HEK293 (cell line): ENCODE measurements around the gene SETD5.
A peak's percentile ranks its signal among the peaks of the same experiment; 100 is the strongest.

Source experiments
- CTCF ChIA-PET: fragments of 350-600 bp; formaldehyde crosslinking; extraction: SDS; loops from one replicate; lab custom pipeline; 2021; ENCODE audit warnings: antibody characterized with exemption; lab: Yijun Ruan, JAX
- POLR2A ChIA-PET: fragments of 300-600 bp; formaldehyde crosslinking; extraction: SDS; loops from one replicate; lab custom pipeline; 2020; ENCODE audit warnings: antibody characterized with exemption, inconsistent platforms; lab: Yijun Ruan, JAX
- H3K27ac ChIP-seq: fragments of 200-500 bp; sonication (Bioruptor generic); 2 replicates; pipeline ENCODE4 v1.5.1; 2014; ENCODE audit warnings: low read depth, low read length, control low read depth, inconsistent platforms; ENCODE audit errors: extremely low read depth
- H3K36me3 ChIP-seq, 2 experiments: fragments of 200-500 bp in 1 of 2; sonication (Bioruptor generic) in 1 of 2; 1 replicate in 1 of 2; 2 replicates in 1 of 2; pipeline ENCODE4 v1.5.1; 2014 to 2017; ENCODE audit warnings: inconsistent platforms in 2 of 2, low read length in 2 of 2; ENCODE audit not compliant: control insufficient read depth in 2 of 2, insufficient read depth in 1 of 2
- H3K4me1 ChIP-seq: fragments of 200-500 bp; sonication (Bioruptor generic); 2 replicates; pipeline ENCODE4 v1.5.1; 2014; ENCODE audit warnings: mild to moderate bottlenecking, low read length, inconsistent platforms; ENCODE audit not compliant: control insufficient read depth, insufficient read depth
- H3K4me3 ChIP-seq: 2 replicates; pipeline ENCODE4 v1.5.1; 2011; ENCODE audit warnings: low read depth, mild to moderate bottlenecking, control low read depth, low read length, moderate library complexity
- H3K9me3 ChIP-seq: fragments of 200-500 bp; sonication (Bioruptor generic); 2 replicates; pipeline ENCODE4 v1.5.1; 2014; ENCODE audit warnings: low read depth, low read length, inconsistent platforms; ENCODE audit not compliant: control insufficient read depth, insufficient read depth
- IKZF3 ChIP-seq: fragments of 450-650 bp; IDR thresholded peaks from 2 replicates; pipeline ENCODE4 v1.5.0; 2018; ENCODE audit warnings: missing biosample characterization, mild to moderate bottlenecking, missing genetic modification characterization, moderate library complexity
- KLF7 ChIP-seq: fragments of 450-650 bp; formaldehyde crosslinking; IDR thresholded peaks from 2 replicates; pipeline ENCODE4 v1.5.1; 2016; ENCODE audit warnings: missing biosample characterization, missing genetic modification characterization, borderline replicate concordance
- MEIS1 ChIP-seq: sonication (generic); formaldehyde crosslinking; IDR thresholded peaks from 2 replicates; pipeline ENCODE4 v1.8.1; 2022; ENCODE audit warnings: missing genetic modification reagents, mild to moderate bottlenecking, borderline replicate concordance
- PRDM1 ChIP-seq: fragments of 450-650 bp; formaldehyde crosslinking; IDR thresholded peaks from 2 replicates; pipeline ENCODE4; 2016; ENCODE audit warnings: missing biosample characterization, missing genetic modification characterization
- PRDM6 ChIP-seq: fragments of 450-650 bp; formaldehyde crosslinking; IDR thresholded peaks from 2 replicates; pipeline ENCODE4 v1.5.1; 2017; ENCODE audit warnings: missing biosample characterization, missing genetic modification characterization
- SCRT2 ChIP-seq: fragments of 450-650 bp; formaldehyde crosslinking; IDR thresholded peaks from 2 replicates; pipeline ENCODE4 v1.5.1; 2016; ENCODE audit warnings: missing biosample characterization, missing genetic modification characterization
- SP7 ChIP-seq: fragments of 450-650 bp; formaldehyde crosslinking; IDR thresholded peaks from 2 replicates; pipeline ENCODE4 v1.5.1; 2016; ENCODE audit warnings: missing biosample characterization, missing genetic modification characterization
- WT1 ChIP-seq: fragments of 450-650 bp; formaldehyde crosslinking; IDR thresholded peaks from 2 replicates; pipeline ENCODE4 v1.5.1; 2016; ENCODE audit warnings: missing biosample characterization, missing genetic modification characterization
- ZBTB10 ChIP-seq: fragments of 450-650 bp; formaldehyde crosslinking; IDR thresholded peaks from 2 replicates; pipeline ENCODE4 v1.5.1; 2016; ENCODE audit warnings: missing biosample characterization, missing genetic modification characterization
- ZBTB21 ChIP-seq: fragments of 450-650 bp; formaldehyde crosslinking; IDR thresholded peaks from 2 replicates; pipeline ENCODE4 v1.5.1; 2017; ENCODE audit warnings: missing biosample characterization, missing genetic modification characterization
- ZBTB26 ChIP-seq: fragments of 450-650 bp; formaldehyde crosslinking; optimal IDR thresholded peaks from 2 replicates; pipeline ENCODE3; 2016; ENCODE audit warnings: missing biosample characterization, mild to moderate bottlenecking, missing genetic modification characterization
- ZBTB7A ChIP-seq: fragments of 450-650 bp; formaldehyde crosslinking; IDR thresholded peaks from 2 replicates; pipeline ENCODE4 v1.5.1; 2016; ENCODE audit warnings: low read depth, missing biosample characterization, missing genetic modification characterization
- ZFP41 ChIP-seq: fragments of 450-650 bp; formaldehyde crosslinking; IDR thresholded peaks from 2 replicates; pipeline ENCODE4 v1.5.1; 2016; ENCODE audit warnings: missing biosample characterization, missing genetic modification characterization, borderline replicate concordance
- ZIC2 ChIP-seq: fragments of 450-650 bp; formaldehyde crosslinking; IDR thresholded peaks from 2 replicates; pipeline ENCODE4 v1.5.1; 2016; ENCODE audit warnings: missing biosample characterization, missing genetic modification characterization
- ZNF146 ChIP-seq: fragments of 450-650 bp; formaldehyde crosslinking; IDR thresholded peaks from 2 replicates; pipeline ENCODE4 v1.5.1; 2016; ENCODE audit warnings: missing biosample characterization, missing genetic modification characterization
- ZNF202 ChIP-seq: fragments of 450-650 bp; formaldehyde crosslinking; IDR thresholded peaks from 2 replicates; pipeline ENCODE4 v1.5.1; 2016; ENCODE audit warnings: missing biosample characterization, missing genetic modification characterization, borderline replicate concordance
- ZNF248 ChIP-seq: fragments of 450-650 bp; formaldehyde crosslinking; IDR thresholded peaks from 2 replicates; pipeline ENCODE4 v1.5.1; 2017; ENCODE audit warnings: missing biosample characterization, missing genetic modification characterization
- ZNF324 ChIP-seq: fragments of 450-650 bp; formaldehyde crosslinking; IDR thresholded peaks from 2 replicates; pipeline ENCODE4 v1.5.1; 2016; ENCODE audit warnings: missing biosample characterization, missing genetic modification characterization
- ZNF335 ChIP-seq: fragments of 450-650 bp; formaldehyde crosslinking; conservative IDR thresholded peaks from 2 replicates; pipeline ENCODE4 v1.5.1; 2016; ENCODE audit warnings: missing biosample characterization, missing genetic modification characterization
- ZNF362 ChIP-seq: fragments of 450-650 bp; formaldehyde crosslinking; IDR thresholded peaks from 2 replicates; pipeline ENCODE4 v1.5.1; 2016; ENCODE audit warnings: missing biosample characterization, missing genetic modification characterization
- ZNF37A ChIP-seq: fragments of 450-650 bp; IDR thresholded peaks from 2 replicates; pipeline ENCODE4 v1.5.1; 2018; ENCODE audit warnings: missing biosample characterization, missing genetic modification characterization
- ZNF48 ChIP-seq: fragments of 450-650 bp; formaldehyde crosslinking; IDR thresholded peaks from 2 replicates; pipeline ENCODE4 v1.5.1; 2016; ENCODE audit warnings: missing biosample characterization, missing genetic modification characterization
- ZNF549 ChIP-seq: fragments of 450-650 bp; IDR thresholded peaks from 2 replicates; pipeline ENCODE4 v1.5.1; 2018; ENCODE audit warnings: missing biosample characterization, missing genetic modification characterization, mild to moderate bottlenecking, inconsistent platforms, moderate library complexity
- ZNF555 ChIP-seq: fragments of 450-650 bp; formaldehyde crosslinking; conservative IDR thresholded peaks from 2 replicates; pipeline ENCODE4 v1.5.1; 2017; ENCODE audit warnings: missing biosample characterization, mild to moderate bottlenecking, missing genetic modification characterization, inconsistent platforms
- ZNF600 ChIP-seq: fragments of 450-650 bp; formaldehyde crosslinking; IDR thresholded peaks from 2 replicates; pipeline ENCODE4 v1.5.1; 2016; ENCODE audit warnings: missing biosample characterization, missing genetic modification characterization
- ZNF623 ChIP-seq: fragments of 450-650 bp; formaldehyde crosslinking; IDR thresholded peaks from 2 replicates; pipeline ENCODE4 v1.5.1; 2016; ENCODE audit warnings: missing biosample characterization, missing genetic modification characterization
- ZNF629 ChIP-seq: fragments of 450-650 bp; formaldehyde crosslinking; IDR thresholded peaks from 2 replicates; pipeline ENCODE4 v1.5.1; 2017; ENCODE audit warnings: missing biosample characterization, missing genetic modification characterization
- ZNF660 ChIP-seq: fragments of 450-650 bp; IDR thresholded peaks from 2 replicates; pipeline ENCODE4 v1.5.1; 2018; ENCODE audit warnings: missing biosample characterization, mild to moderate bottlenecking, missing genetic modification characterization
- ZNF837 ChIP-seq: fragments of 450-650 bp; formaldehyde crosslinking; IDR thresholded peaks from 2 replicates; pipeline ENCODE4 v1.5.1; 2016; ENCODE audit warnings: missing biosample characterization, missing genetic modification characterization
- ZSCAN5A ChIP-seq: fragments of 450-650 bp; formaldehyde crosslinking; IDR thresholded peaks from 2 replicates; pipeline ENCODE4 v1.5.1; 2016; ENCODE audit warnings: missing biosample characterization, missing genetic modification characterization
- TF ChIP-seq, protein P1 (sequence below): fragments of 450-650 bp; formaldehyde crosslinking; IDR thresholded peaks from 2 replicates; pipeline ENCODE4 v1.5.1; 2016; ENCODE audit warnings: missing biosample characterization, missing genetic modification characterization

The SETD5 gene

GRCh38 chr3:9420850-9421549 lies 23.6 kb downstream of the SETD5 start:
- POLR2A ChIA-PET, result interaction anchor here (0.6 to 6.5 kb wide), 3 partner anchors 21 to 515 kb away, joined by 3 to 62 read pairs (median 15); partner anchors contain the start of gene SETD5
- Histone ChIP-seq H3K36me3 (peaks cover 5 to 20% of the 10 kb centered on the region in 2 experiments), H3K27ac (no peak overlapping the region), H3K9me3 (no peaks in the 10 kb centered on the region), H3K4me3 (no peak overlapping the region), H3K4me1 (peaks cover 27% of the 10 kb centered on the region)
- CTCF ChIA-PET, result interaction anchor here (1.5 kb wide), 1 partner anchor 16 kb away, joined by 4 read pairs; no protein-coding TSS in a partner anchor
- TF ChIP-seq ZNF37A (tag by site-specific recombination) (no peak), ZBTB7A (no peak), ZNF837 (no peak), ZNF202 (tag by site-specific recombination) (no peak), IKZF3 (tag by site-specific recombination) (no peak), ZNF324 (tag by site-specific recombination) (no peak), ZNF549 (no peak), ZBTB10 (tag by site-specific recombination) (no peak), ZNF362 (tag by site-specific recombination) (peak; percentile 92), ZNF600 (tag by site-specific recombination) (0 out of 2 replicates have a peak, but pooled peaks have one; percentile 28), ZIC2 (tag by site-specific recombination) (no peak), ZSCAN5A (tag by site-specific recombination) (no peak), SP7 (0 out of 2 replicates have a peak, but pooled peaks have one; percentile 17), MEIS1 (CRISPR knock-in tag) (no peak), ZFP41 (tag by site-specific recombination) (no peak), SCRT2 (tag by site-specific recombination) (peak; percentile 88), KLF7 (no peak), PRDM6 (tag by site-specific recombination) (peak; percentile 75), ZNF48 (no peak), ZNF248 (tag by site-specific recombination) (no peak), ZBTB21 (tag by site-specific recombination) (no peak), ZNF660 (tag by site-specific recombination) (no peak), ZNF629 (tag by site-specific recombination) (peak; percentile 34; the same call in 1 of the 2 replicates), ZNF146 (no peak), ZNF555 (no peak), ZNF623 (tag by site-specific recombination) (no peak), ZNF335 (tag by site-specific recombination) (peak; percentile 51; the same call in 1 of the 2 replicates), PRDM1 (tag by site-specific recombination) (peak; percentile 40; the same call in 1 of the 2 replicates), WT1 (no peak), ZBTB26 (no peak)
- TF ChIP-seq, protein P1, sequence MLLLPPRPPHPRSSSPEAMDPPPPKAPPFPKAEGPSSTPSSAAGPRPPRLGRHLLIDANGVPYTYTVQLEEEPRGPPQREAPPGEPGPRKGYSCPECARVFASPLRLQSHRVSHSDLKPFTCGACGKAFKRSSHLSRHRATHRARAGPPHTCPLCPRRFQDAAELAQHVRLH (tag by site-specific recombination), result no peak
